ENCODE results near the gene PLA2G4F. TPM values are rescaled to one million over a fixed set of nuclear protein-coding genes. Genes with fewer than 3 reads are reported as not detected.

PLA2G4F gene, protein sequence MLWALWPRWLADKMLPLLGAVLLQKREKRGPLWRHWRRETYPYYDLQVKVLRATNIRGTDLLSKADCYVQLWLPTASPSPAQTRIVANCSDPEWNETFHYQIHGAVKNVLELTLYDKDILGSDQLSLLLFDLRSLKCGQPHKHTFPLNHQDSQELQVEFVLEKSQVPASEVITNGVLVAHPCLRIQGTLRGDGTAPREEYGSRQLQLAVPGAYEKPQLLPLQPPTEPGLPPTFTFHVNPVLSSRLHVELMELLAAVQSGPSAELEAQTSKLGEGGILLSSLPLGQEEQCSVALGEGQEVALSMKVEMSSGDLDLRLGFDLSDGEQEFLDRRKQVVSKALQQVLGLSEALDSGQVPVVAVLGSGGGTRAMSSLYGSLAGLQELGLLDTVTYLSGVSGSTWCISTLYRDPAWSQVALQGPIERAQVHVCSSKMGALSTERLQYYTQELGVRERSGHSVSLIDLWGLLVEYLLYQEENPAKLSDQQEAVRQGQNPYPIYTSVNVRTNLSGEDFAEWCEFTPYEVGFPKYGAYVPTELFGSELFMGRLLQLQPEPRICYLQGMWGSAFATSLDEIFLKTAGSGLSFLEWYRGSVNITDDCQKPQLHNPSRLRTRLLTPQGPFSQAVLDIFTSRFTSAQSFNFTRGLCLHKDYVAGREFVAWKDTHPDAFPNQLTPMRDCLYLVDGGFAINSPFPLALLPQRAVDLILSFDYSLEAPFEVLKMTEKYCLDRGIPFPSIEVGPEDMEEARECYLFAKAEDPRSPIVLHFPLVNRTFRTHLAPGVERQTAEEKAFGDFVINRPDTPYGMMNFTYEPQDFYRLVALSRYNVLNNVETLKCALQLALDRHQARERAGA
- 25.0 TPM for polyA plus RNA-seq (ENCODE audit: insufficient read length)
- long read RNA-seq, donor 1, partial matches to known transcripts: 0 of 1 reads
- long read RNA-seq, donor 1, other reads (novel, unspliced or antisense): 0 of 1 reads
- long read RNA-seq, donor 2, full-length matches to known transcripts: 2 of 2 reads
- long read RNA-seq, donor 2, partial matches to known transcripts: 0 of 2 reads
- long read RNA-seq, donor 2, other reads (novel, unspliced or antisense): 0 of 2 reads
- long read RNA-seq, donor 3, partial matches to known transcripts: 0 of 1 reads
- long read RNA-seq, donor 3, other reads (novel, unspliced or antisense): 0 of 1 reads
- long read RNA-seq, donor 4: 0 reads
- long read RNA-seq, donor 5, full-length matches to known transcripts: 4 of 4 reads
- long read RNA-seq, donor 5, partial matches to known transcripts: 0 of 4 reads
- long read RNA-seq, donor 5, other reads (novel, unspliced or antisense): 0 of 4 reads
- long read RNA-seq, donor 6: 0 reads
- long read RNA-seq, donor 7, full-length matches to known transcripts: 4 of 10 reads
- long read RNA-seq, donor 7, partial matches to known transcripts: 6 of 10 reads
- long read RNA-seq, donor 7, other reads (novel, unspliced or antisense): 0 of 10 reads
- long read RNA-seq, donor 8: 0 reads

DNA sequence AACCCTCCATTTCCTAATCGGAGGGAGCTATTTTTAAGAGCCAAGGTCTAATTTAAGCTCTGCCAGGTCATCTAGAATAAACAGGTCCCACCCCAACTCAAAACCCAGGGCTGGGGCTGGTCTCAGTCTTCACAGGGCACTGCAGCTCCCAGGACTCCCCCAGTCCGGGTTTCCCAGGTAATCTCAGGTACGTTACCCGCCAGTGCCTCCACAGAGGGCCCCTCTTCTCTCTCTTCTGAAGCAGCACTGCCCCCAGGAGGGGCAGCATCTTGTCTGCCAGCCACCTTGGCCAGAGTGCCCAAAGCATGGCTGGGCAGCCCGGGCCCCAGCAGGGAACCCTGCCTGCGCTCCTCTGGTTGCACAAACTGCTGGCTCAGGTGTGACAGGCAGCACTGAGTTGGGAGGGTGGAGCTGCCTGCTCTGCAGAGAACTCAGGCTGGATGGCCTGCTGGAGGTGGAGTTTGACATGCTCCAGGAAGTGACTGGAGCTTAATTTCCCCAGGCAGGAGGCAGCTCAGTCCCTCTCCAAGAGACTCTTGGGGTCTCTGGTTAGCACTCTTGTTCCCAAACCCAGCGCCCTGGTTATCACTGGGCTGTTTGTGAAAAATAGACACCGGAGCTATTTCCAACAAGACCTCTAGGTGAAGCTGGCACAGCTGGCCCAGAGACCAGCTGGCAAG is at the start of gene PLA2G4F:
Gene PLA2G4F (minus strand): TSS at position 394 of the 680 bp plus-strand sequence. CDS start 87 bp downstream, at position 307.
- no peak for DNase-seq

DNA sequence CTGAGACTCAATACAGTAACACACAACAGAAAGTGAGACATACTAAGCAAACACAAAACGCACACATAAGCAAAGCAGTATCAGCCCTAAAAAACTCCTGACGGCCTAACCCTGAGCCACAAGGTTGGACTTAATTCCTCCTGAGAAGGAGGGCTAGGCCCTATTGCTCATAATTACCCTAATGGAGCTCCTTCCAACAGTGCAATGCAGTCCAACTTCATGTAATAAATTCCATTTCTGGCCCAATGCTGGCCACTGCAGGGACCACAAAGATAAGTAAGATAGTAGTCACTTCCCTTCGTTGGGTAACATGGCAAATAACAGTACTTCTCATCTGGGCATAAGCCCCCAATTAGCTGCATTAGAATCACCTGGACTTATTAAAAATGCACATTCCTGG is 47.5 kb upstream of the PLA2G4F start:
- no peak for DNase-seq

DNA sequence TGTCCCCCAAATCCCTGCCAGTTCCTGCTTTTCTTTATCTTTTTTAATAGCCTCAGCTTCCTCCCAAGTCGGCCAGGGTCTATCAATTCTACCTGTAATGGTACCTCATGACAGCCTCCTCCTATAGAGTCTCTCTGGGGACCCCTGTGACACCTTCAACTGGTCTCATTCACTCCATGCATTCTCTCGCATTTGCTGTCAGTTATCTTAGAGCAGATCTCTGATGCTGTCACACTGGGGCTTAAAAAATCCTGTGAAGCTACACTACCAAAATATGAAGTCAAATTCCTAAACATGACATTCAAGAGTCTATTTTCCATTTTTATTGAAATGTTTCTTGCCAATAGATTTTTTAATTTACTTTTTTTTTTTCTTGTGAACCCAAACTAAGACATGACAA is 46.2 kb upstream of the PLA2G4F start:
- DNase-seq: no peak

DNA sequence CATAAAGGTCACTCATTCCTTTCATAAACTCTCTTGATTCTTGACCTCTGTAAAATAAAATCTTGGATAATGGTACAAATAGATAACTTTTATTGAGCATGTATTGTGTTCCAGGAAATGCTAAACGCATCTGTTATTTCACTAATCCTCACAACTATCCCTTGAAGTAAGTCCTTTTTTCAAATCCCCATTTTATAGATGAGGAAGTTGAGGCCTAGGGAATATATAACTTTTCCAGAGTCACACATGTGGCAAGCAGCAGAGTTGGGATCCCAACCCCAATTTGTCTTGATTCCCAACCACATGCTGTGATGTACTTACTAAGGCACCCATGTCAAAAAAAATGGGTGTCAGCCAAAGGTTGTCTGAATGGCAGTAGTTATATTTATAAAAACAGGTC is 45.4 kb upstream of the PLA2G4F start:
- no peak for DNase-seq

DNA sequence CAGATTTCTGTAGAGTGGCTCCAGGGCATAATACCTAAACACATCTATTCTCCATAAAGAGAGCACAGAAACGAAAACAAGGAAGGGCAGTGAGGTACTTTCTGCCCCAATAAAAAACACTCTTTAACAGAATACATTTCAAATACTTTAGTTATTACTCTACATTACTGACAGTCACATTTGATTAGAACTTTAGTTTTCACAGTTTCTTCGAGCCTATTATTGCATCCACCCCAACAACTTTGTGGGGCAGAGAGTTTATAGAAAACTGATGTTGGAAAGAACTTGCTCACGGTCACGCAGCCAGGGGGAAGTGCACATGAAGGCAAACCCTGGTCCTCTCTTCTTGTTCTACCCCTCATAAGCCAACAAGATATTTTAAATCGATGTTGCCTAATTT is 42.7 kb upstream of the PLA2G4F start:
- no peak for DNase-seq

DNA sequence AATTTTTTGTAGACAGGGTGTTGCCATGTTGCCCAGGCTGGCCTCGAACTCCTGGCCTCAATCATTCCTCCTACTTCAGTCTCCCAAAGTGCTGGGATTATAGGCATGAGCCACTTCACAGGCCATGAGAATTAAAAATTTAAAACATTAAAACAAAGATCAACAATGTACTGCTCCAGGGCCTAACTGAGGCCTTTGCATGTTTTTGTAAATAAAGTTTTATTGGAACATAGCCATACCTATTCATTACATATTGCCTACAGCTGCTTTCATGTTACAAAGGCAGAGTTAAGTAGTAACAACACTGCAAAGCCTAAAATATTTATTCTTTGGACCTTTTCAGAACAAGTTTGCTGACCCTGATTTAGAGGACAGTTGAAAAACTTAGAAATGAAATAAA is 42.1 kb upstream of the PLA2G4F start:
- DNase-seq: no peak

DNA sequence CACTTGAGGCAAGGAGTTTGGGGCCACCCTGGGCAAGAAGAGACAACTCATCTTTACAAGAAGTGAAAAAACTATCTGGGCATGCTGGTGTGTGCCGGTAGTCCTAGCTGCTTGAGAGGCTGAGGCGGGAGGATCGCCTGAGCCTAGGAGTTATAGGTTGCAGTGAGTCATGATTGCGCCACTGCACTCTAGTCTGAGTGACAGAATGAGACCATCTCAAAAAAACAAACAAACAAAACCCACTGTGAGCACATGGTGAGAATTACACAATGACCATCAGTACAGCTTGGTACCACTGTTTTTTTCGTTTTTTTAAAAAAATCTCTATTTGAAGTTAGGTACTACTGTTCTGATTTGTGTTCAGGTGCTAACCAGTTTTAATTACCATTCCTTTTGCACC is 38.1 kb upstream of the PLA2G4F start:
- no peak for DNase-seq

DNA sequence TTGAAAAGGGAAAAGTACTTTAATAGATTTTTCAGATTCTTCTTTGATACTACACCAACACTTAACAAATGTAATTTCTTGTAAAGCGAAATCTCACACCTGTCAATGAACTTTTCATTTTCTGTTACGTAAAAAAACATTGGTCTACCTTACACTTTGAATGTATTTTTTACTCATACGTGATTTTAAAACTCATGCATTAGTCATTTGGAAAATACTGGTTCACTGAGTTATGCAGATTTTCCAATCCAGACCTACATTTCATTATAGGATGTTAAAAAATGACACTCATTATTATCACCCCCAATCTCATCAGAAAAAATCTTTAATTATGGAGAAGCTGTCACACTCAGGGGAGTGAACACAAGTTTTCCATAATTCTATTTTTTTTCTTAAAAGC is 36.9 kb upstream of the PLA2G4F start:
- DNase-seq: no peak

DNA sequence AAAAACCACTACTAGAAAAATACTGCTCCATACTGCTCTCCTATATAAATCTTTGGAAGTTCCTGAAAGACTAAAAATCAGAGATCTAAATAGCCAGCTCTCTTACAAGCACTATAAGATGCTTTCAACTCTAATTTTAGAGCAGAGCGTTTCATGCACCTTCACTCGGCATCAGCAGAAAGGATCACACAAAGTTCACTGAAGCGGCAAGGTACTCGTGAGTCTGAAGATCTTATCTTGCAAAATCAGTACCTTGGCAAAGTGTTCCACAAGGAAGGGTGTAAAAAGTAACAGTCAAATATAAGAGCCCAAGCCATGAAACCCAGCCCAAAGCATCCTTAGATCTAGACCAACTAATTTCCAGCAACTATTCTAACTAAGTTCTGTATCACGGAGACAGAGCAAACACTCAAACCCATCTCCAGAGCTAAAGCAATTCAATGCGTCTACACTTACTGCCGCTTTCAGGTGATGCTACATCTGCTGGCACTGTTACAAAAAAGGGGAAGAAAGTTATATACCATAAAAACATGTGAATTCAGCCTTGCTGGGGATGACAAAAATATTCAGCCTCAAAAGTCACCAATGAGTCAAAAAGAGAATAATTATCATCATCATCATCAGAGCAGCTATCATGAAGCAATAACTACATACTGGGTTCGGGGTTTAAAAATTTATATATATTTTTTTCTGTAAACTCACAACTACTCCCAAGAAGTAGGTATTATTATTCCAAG is 35.3 kb upstream of the PLA2G4F start:
- DNase-seq: no peak

DNA sequence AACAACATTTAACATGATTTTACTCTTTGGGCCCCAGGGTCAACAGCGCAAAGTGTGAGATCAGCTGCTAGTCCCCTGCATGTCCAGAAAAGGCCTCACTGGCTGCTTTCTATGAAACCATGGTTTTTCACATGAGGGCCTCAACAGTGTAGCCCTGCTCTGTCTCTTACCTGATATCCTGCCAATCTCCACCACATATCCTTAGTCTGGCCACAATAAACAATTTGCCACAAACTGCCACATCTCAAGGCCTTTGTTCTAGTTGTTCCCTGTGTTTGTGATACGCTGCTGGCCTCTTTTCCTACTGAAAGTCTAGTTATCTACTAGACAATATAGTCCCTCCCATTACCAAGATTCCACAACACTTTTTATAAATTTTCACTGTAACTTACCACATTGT is 33.9 kb upstream of the PLA2G4F start:
- DNase-seq: no peak

DNA sequence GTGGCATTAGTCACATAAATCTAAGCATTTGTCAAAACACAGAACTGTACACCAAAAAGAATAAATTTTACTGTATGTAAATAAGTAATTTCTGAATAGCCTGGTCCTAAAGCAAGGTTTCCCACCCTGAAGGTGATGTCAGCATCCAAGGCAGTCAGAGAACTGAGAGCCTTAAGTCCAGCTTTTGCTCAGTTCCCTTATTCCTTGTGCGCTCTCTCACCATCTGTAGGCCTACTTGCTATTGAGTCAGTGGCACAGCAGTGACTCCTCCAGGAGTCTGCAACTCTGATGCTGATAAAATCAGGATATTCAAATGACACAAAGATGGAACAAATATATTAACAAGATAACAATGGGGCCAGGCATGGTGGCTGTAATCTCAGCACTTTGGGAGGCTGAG is 29.4 kb upstream of the PLA2G4F start:
- DNase-seq: no peak

DNA sequence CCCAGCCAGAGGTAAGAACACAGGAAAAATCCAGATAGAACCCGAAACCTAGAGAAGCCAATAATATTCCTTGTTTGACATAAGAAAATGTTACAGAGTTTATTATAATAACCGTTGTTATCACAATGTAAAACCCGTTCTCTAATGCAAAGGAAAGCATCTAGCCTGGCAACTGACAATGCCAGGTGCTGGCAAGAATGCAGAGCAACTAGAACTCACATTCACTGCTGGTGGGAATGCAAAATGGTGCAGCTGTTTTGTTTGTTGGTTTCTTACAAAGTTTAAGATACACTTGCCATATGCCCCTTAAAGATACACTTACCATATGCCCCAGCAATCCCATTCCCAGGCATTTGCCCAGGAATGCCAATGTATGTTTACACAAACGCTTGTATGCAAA is 28.3 kb upstream of the PLA2G4F start:
- DNase-seq: no peak

DNA sequence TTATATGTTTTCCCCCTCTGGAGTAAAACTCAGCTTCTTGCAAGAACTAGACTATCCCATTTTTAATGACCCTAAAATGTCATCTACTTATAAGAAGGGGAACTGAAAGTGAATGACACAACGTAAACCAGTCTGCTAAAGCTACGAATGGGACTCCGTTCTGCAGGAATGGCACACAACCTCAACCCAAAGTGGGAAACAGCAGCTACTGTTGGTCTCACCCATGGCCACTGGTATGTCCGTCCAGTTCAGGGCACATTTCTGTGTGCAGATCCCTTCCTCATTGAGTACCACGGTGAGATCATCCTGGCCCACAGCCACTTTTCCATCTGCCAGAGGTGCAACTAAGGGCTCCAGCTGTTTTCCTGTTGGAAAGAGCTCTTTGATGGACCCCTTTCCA is 27.9 kb upstream of the PLA2G4F start:
- no peak for DNase-seq

DNA sequence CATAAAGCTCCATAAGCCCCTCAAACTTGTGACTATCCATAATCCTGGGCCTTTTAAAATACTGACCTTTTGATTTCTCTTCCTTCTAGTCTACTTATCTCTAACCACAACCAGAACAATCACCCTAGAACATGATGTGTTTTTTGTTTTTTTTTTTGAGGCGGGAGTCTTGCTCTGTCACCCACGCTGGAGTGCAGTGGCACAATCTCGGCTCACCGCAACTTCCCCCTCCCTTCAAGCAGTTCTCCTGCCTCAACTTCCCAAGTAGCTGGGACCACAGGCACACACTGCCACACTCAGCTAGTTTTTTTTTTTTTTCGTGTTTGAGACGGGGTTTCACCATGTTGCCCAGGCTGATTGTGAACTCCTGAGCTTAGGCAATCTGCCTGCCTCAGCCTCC is 26.5 kb upstream of the PLA2G4F start:
- DNase-seq: no peak

DNA sequence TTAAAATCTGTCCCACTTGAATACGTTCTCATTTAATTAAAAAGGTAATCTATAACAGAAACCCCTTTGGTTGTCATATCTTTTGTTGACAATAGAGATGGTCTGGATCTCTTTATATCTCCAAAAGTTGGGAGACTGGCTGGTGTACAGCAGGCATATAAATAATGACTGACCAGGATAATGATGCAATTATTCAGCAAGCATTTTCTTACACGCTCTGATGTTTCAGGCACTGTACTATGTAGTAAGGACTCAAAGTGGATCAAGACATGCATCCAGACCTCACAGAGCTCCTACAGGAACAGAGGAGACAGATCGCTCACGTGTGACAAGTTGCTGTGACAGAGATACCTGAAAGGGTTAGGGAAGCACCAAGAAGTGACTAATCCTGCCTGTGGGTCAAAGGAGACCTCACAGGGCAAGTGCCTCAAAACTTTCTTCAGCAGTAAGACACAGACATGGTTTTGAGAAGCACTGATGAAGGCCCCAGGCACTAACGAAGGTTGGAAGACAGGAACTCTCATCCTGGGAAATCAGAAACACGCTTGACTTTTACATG is 26.0 kb upstream of the PLA2G4F start:
- DNase-seq: no peak

DNA sequence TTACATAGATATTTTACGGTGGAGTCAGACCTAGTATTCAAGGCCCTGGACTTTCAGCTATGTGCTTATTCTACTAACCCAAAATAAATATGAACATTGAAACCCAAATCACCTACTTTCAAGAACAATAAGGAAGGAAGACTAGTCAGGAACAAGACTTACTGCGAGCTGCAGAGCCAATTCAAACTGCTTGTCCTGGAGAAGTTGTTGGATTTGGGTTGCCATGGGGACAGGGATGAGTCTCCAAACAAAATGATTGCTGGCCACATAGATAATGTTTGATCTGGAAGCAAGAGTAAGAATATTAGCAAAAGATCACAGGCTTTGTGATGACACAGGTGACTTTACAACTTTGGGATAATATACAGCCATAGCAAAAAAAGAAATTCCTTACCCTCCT is 21.6 kb upstream of the PLA2G4F start:
- DNase-seq: no peak

DNA sequence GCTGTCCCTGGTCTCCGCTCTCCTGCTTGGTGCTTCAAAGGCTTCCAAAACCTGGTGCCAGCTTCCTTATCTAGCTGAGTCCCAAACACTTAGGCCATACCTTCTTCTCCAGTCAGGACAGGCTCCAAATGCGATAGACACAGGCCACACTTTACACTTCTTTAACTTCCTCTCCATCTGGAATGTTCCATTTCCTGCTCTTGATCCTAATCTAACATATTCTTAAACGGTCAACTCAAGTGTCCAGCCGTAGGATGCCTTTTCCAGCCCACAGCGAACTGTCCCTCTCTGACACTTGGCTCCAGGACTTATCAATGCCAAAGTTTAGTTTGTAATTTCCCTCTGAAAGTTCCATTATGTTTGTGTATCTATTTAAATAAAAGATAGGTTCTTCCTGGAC is 19.2 kb upstream of the PLA2G4F start:
- no peak for DNase-seq

DNA sequence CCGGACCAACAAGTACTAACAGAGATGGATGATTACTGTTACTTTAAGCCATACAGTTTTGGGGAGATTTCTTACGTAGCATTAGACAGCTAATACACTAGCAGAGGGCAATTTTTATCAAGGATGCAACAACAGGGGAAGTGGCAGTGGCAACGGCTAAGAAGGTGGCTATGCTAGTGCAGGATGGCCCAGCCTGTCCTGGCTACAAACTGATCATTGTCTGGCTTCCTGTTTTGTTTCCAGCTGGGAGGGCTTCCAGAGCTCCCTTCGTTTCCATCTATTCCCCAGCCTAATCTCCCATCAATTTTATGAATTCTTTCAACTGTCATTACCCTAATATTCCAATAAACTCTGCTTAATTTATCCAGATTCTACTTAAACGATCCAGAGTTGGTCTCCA is 16.0 kb upstream of the PLA2G4F start:
- DNase-seq: no peak

DNA sequence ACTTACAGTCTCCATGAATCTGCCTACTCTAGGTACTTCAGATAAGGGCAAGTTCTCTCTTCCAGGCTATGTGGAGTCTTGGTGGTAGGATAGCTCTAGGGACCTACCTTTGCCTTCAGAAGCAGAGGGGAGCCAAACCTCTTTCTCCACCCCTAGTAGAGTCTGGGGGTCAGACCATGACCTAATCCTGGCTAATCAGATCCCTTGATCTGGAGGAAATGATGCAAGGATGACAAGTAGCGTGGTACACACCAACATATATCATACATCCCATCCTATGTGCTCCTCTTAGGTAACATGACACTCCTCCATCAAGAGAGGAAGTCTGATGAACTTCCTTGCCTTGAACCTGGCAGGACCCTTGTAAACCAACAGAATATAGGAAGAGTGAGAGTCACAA is 15.4 kb upstream of the PLA2G4F start:
- no peak for DNase-seq

DNA sequence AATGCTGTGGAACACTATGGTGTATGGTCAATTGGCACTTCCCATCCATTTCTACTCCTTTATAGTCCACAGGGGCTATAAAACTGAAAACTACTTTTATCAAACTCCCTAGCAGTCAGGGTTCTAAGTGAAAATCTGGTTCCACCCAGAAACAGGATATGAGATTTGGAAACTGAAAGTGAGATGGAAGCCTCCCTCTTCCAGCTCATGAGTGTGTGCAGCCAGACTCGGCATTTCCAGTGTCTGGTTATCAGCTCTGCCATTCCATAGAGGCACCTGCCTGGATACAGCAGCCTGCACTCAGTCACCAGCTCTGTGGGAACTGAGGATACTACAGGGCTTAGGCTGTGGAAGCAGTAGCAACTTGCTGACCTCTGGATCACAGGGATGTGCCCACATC is 14.7 kb upstream of the PLA2G4F start:
- DNase-seq: no peak
